Panc1 (cell line): ENCODE data around the gene GDF10.

Experiments used
- CTCF ChIP-seq: fragments of 450-650 bp; IDR thresholded peaks from 2 replicates; pipeline ENCODE4 v1.5.1; 2017; ENCODE audit warnings: mild to moderate bottlenecking
- POLR2AphosphoS5 ChIP-seq: IDR thresholded peaks from 2 replicates; pipeline ENCODE4 v1.6.1; 2012; ENCODE audit warnings: mild to moderate bottlenecking, low read depth, low read length, moderate library complexity
- REST ChIP-seq, 2 experiments: IDR thresholded peaks; 2 replicates each; pipeline ENCODE4 v1.6.1; 2011 to 2012; ENCODE audit warnings: low read depth in 2 of 2, control low read depth in 1 of 2, low read length in 1 of 2, mild to moderate bottlenecking in 1 of 2, moderate library complexity in 1 of 2; ENCODE audit not compliant: insufficient read depth in 1 of 2
- TCF7L2 ChIP-seq: IDR thresholded peaks from 2 replicates; pipeline ENCODE4 v1.6.1; 2011; ENCODE audit warnings: mild to moderate bottlenecking, low read depth, low read length, inconsistent platforms

GRCh38 chr10:47256751-47257336 is 43.2 kb upstream of the GDF10 start:
- TF ChIP-seq POLR2AphosphoS5, result no peak
- no peak for TF ChIP-seq REST (IDR thresholded peaks at IDR 0.05; ENCODE audit: insufficient read depth in 1 of 2, low read depth in 2 of 2, low read length in 1 of 2)
- no peak for TF ChIP-seq CTCF
- TF ChIP-seq TCF7L2, result no peak
